ENCODE results near the gene SYT6.
A peak's percentile ranks its signal among the peaks of the same experiment; 100 is the strongest.

Gene SYT6

DNA sequence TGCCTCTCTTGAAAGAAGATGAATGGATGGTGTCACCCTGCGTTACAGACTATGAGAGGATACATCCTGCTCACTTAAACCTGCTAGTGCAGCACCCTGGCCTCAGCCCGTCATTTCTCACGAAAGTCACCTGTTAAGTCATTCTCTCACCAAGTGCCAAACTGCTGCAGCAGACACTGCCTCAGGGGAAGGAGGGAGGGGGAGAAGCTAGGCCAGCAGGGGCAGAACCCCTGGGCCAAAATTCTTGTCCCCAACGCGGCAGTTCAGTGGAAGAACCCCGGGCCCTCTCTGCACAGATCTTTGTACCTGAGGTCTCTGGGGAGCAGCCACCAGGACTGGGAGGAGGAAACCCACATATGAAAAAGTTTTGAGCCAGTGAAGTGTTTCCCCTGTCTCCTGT is 37.6 kb downstream of the SYT6 start:
- DNase-seq, result no peak

GRCh38 chr1:114114185-114115094 is 39.2 kb downstream of the SYT6 start:
- DNase-seq, result no peak

- no peak for DNase-seq
These were observed 40.1 kb downstream of the SYT6 start for GRCh38 chr1:114113411-114114184.

GRCh38 chr1:114112775-114113174 is 40.9 kb downstream of the SYT6 start:
- DNase-seq, result no peak

- DNase-seq, result no peak
These were observed 41.7 kb downstream of the SYT6 start for GRCh38 chr1:114111731-114112641.

- no peak for DNase-seq
These were observed 43.7 kb downstream of the SYT6 start for GRCh38 chr1:114109981-114110380.

GRCh38 chr1:114108751-114109255 is 44.9 kb downstream of the SYT6 start:
- no peak for DNase-seq

DNA sequence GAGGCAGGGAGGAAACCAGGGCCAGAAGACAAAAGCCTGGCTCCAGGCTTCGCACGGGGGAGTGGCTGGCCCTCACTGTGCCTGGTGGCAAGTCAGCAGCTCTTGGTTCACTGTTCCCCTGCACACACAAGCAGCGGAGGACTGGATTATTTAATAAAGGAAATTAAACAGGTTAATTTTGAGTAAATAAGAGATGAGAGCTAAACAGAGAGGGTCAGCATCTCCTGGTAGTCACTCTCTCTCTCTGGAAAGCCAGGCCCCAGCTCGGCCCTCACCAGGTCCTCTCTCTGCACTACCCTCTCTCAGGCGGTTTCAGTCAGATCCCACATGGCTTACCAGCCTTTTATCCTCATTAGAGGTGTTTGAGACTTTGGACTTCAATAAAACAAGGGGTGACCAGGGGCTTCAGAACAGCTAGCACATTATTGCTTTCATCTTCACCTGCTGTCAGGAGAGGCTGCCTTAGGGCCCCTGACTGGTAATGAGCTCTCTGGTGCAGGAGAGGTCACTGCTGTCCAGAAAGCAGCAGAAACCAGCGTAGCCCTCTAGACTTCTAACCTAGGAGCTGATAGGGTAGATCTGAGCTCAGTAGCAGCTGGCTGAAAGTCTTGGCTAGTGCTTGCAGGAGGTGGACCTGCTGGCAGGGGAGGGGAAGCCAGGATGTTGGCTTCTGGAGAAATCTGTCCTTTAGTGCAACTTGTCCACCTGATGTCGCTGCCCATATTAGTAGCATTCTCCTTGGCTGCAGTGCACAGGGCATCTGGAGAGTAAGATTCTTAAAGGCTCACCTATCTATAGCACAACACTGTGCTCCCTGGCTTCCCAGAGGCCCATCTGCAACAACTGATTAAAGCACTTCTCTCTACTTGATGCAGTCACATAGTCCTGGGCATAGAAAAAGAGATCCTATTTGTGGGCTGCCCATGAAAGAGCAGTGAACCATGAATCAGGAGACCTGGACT is 45.9 kb downstream of the SYT6 start:
- DNase-seq, result no peak

- no peak for DNase-seq
These were observed 48.2 kb downstream of the SYT6 start for GRCh38 chr1:114105421-114105979.

DNA sequence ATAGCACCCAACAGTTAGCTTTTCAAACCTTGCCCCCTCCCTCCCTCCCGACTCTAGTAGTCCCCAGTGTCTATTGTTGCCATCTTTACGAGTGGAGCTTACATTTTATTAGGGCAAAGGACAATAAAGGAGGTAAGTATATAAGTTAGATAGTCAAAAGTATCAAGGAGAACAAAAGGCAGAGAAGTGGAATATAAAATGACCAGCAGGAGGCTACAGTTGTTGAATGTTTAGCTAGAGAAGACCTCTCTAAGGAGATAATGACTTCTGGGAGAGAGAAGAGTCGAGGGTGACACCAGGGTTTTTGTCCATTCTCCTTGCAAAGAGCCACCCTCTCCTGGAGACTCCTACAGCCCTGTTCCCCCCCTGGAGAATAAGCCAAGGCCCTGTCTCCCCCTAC is 48.7 kb downstream of the SYT6 start:
- DNase-seq, result no peak

- DNase-seq, result no peak
These were observed 49.7 kb downstream of the SYT6 start for GRCh38 chr1:114103992-114104391.

DNA sequence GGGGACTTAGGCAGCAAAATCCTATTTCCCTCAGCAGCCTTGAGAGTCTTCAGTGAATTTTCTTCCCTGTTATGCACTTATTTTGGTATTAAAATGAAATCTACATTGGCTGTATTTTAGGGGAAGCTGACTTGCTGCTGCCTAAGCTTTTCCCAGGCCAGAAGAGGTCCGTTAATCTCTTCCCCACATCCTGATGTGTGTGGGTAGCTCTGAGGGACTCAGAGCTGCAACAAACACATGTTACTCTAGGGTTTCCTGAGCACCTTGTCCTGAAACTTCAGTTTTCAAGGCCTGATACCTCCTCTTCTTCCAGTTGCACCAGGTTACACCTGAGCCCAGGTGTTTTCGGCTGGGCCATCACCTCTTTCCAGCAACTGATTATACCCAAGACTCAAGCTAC is 51.5 kb downstream of the SYT6 start:
- DNase-seq, result no peak

DNA sequence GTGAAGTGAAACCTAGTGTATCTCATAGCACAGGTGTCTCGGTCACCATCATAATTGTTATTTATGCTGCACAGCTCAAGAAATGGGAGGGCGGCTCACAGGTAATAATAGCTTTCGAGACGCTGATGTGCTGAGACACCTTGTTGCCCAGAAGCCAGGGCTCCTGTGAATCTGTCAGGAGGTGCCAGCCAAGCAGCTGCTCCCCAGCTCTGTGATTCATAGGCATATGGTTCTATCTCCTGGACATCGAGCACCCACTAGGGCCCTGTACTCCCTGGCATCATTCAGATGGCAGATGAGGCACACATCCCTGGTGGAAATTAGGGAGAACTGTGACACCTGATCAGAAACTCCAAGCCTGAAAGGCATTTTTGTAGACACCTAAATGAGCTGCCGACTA is 53.5 kb downstream of the SYT6 start:
- peak in 1 of 2 experiments; percentile 55 for DNase-seq

DNA sequence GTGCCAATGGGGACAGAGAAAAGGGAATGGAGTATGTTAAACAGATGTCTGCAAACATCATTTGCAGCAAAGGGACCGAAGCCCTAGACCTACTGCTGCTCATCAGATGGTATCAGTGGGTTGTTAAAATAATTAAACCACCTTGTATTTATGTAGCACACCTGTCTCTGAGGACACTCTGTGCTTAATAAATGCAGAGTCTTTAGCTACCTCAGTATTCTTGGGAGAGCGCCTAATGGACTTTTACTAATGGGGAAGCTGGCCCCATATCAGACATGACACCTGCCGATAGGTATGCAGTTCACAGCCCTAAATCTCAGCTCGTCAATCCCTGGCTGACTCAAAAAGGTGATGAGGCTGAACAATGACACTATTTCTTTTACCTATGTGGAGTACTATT is 54.4 kb downstream of the SYT6 start:
- DNase-seq, result peak; percentile 8 to 59

GRCh38 chr1:114097109-114097508 is 56.6 kb downstream of the SYT6 start:
- no peak for DNase-seq

GRCh38 chr1:114094675-114095074 is 59.0 kb downstream of the SYT6 start:
- no peak for DNase-seq

DNA sequence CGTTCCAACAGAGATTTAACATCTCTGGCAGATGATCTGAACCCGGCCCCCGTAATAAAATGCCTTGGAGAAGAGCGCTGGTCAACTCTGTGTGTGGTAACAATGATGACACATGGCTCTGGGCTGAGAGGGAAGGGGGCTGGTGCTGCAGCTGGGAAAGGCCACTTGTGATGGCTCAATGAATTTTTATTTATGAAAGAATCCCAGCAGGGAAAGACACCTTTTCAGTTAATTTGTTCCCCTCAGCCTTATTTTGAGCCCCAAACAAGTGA is 59.4 kb downstream of the SYT6 start:
- DNase-seq, result no peak

DNA sequence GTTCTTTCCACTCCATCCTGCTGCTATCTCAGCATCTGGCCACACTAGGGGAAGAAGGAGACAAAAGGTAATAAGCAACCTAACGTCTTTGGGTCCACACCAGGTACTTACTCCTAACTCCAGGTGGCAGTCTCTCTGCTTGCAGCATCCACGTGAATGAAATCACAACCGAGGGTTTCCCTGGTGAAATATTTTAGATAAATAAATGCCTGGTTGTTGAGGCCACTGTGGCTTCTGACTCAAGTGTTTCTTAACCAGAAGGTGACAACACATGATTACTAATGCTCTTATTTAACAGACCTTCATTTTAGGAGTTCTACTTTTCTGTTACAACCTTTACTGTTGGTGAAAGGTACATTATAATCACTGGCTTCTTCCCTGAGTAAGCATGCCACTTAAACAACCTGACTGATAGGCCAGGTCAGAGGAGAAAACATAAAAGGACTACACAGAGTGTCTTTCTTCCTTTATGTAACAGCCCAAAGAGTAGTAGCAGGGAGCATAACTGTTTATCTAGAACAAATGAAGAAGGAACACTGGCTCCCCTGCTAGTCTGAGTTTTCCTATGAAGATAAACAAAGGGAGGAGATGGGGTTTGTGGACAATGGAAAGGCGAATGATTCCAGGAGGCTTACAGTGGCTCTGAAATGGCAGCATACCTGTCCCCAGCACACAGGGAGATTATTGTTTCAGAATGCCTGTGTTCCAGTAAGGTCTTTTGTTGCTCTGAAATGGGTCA is 59.9 kb downstream of the SYT6 start:
- no peak for DNase-seq

GRCh38 chr1:114092186-114093062 is 61.2 kb downstream of the SYT6 start:
- no peak for DNase-seq

- no peak for DNase-seq
These were observed 62.0 kb downstream of the SYT6 start for GRCh38 chr1:114091711-114092110.
